Motor neuron (in vitro differentiated cells): ENCODE data around the gene CLN3. TPM values are rescaled to one million over a fixed set of nuclear protein-coding genes. Genes with fewer than 3 reads are reported as not detected.
A peak's percentile ranks its signal among the peaks of the same experiment; 100 is the strongest.
"Not testable (repeated sequence)": the region's sequence is repeated elsewhere in the genome, so short reads cannot be mapped to it uniquely, and the experiment has no call there.

ENCODE experiments used
- ATAC-seq, 8 experiments: fragments of 200-7000 bp; cut with Tn5 transposase; replicated peaks in 6 of 8; 2 replicates each; pipeline ENCODE4 v1.8.0; 2021; ENCODE audit warnings: mild to moderate bottlenecking in 8 of 8, moderate library complexity in 8 of 8
- H3K27ac ChIP-seq, 2 donors: fragments of 250-450 bp; sonication (Bioruptor Pico); 2 replicates each; pipeline ENCODE4 v1.9.0; 2021; ENCODE audit warnings: antibody characterized with exemption in 2 of 2, mild to moderate bottlenecking in 2 of 2, moderate library complexity in 1 of 2
- H3K4me1 ChIP-seq, 2 donors: fragments of 250-450 bp; sonication (Bioruptor Pico); replicated peaks in 1 of 2; 2 replicates each; pipeline ENCODE4 v1.6.1; 2021; ENCODE audit warnings: antibody characterized with exemption in 2 of 2, mild to moderate bottlenecking in 2 of 2, moderate library complexity in 1 of 2
- H3K4me3 ChIP-seq, 5 donors: fragments of 250-450 bp; sonication (Bioruptor Pico); 2 replicates each; pipeline ENCODE4 v1.9.0; 2021; ENCODE audit warnings: antibody characterized with exemption in 5 of 5, mild to moderate bottlenecking in 5 of 5, moderate library complexity in 4 of 5
- WGBS, 10 experiments: fragments of 450-650 bp; shearing (Covaris generic); methylation state at CpG; one replicate each; pipeline ENCODE4 v1.0.0; 2022; 5-methylcytosine and 5-hydroxymethylcytosine counted together
- in situ Hi-C, 9 experiments: fragments of 400-800 bp; cut with MboI; loops; one replicate each; pipeline ENCODE4 v1.15.0; 2021; ENCODE audit warnings: low sequenced_read_pairs in 9 of 9, low pct_unique_long_range_greater_than_20kb in 2 of 9; ENCODE audit not compliant: unreplicated experiment in 9 of 9
- total RNA-seq, 8 experiments: library from RNA; unstranded; fragments of 300-600 nt; gene quantifications; 2 replicates each; pipeline versions ENCODE4 v1.2.3 to v1.2.4, GENCODE V29; 2022

CLN3 gene
- total RNA-seq, 8 experiments from 2014 or later, result 3.7 to 16.7 (median 11.2) TPM

GRCh38 chr16:28504707-28505404, 13.0 kb upstream of the CLN3 start:
- 51 to 82% (median 57%) methylated on average over 1 to 5 of the region's 8 CpGs; no CpG with 5 or more reads in 3 of the 10 experiments for WGBS, 10 experiments
- Histone ChIP-seq H3K27ac (no peak overlapping the region), H3K4me1 (no peaks in the 10 kb centered on the region), H3K4me3 (no peak overlapping the region)
- in situ Hi-C loops, result no loop called here
- no peak for ATAC-seq

GRCh38 chr16:28503470-28504259, 11.8 kb upstream of the CLN3 start:
- 40 to 90% (median 80%) methylated on average over 1 to 4 of the region's 15 CpGs; no CpG with 5 or more reads in 5 of the 10 experiments for WGBS, 10 experiments
- in situ Hi-C loops, result no loop called here
- Histone ChIP-seq H3K4me1 (no peaks in the 10 kb centered on the region), H3K27ac (no peak overlapping the region), H3K4me3 (no peak overlapping the region)
- ATAC-seq, result no peak

GRCh38 chr16:28502290-28502689, 10.4 kb upstream of the CLN3 start:
- 30 to 100% (median 67%) methylated on average over 1 to 2 of the region's 2 CpGs; no CpG with 5 or more reads in 2 of the 10 experiments for WGBS, 10 experiments
- ATAC-seq, result no peak
- H3K4me3 ChIP-seq, result no peak overlapping the region
- H3K27ac ChIP-seq, result no peak overlapping the region
- in situ Hi-C loops, result no loop called here
- H3K4me1 ChIP-seq, result no peaks in the 10 kb centered on the region

- Histone ChIP-seq H3K27ac (no peak overlapping the region), H3K4me3 (no peak overlapping the region), H3K4me1 (no peaks in the 10 kb centered on the region)
- in situ Hi-C loops, result no loop called here
- WGBS, 10 experiments, result 57 to 89% (median 76%) methylated on average over 3 to 12 of the region's 19 CpGs; no CpG with 5 or more reads in 4 of the 10 experiments
- no peak for ATAC-seq
Measured at GRCh38 chr16:28501258-28502232, 9.7 kb upstream of the CLN3 start.

GRCh38 chr16:28500476-28501180, 8.8 kb upstream of the CLN3 start:
- H3K4me1 ChIP-seq, H3K27ac ChIP-seq, in situ Hi-C loops, H3K4me3 ChIP-seq: not testable (repeated sequence)
- ATAC-seq, result peak in 7 of 8 experiments; percentile 35 to 96 (median 46)
- WGBS, 10 experiments, result 37 to 100% (median 77%) methylated on average over 1 to 11 of the region's 18 CpGs; no CpG with 5 or more reads in 1 of the 10 experiments

- WGBS, 10 experiments, result 20 to 100% (median 82%) methylated on average over 1 to 3 of the region's 10 CpGs; no CpG with 5 or more reads in 7 of the 10 experiments
- in situ Hi-C loops, result no loop called here
Measured at GRCh38 chr16:28499854-28500253, 8.0 kb upstream of the CLN3 start.

GRCh38 chr16:28498666-28499381, 7.0 kb upstream of the CLN3 start:
- Histone ChIP-seq H3K4me3 (no peak overlapping the region), H3K27ac (no peak overlapping the region), H3K4me1 (no peaks in the 10 kb centered on the region)
- ATAC-seq, result no peak
- 0 to 82% (median 62%) methylated on average over 1 to 6 of the region's 15 CpGs; no CpG with 5 or more reads in 1 of the 10 experiments for WGBS, 10 experiments
- in situ Hi-C loops, result no loop called here

More at GRCh38 chr16:28499854-28500253, 8.0 kb upstream of the CLN3 start:
- Histone ChIP-seq H3K4me3 (no peak overlapping the region), H3K4me1 (no peaks in the 10 kb centered on the region), H3K27ac (no peak overlapping the region)
- no peak for ATAC-seq

GRCh38 chr16:28497861-28498599, 6.2 kb upstream of the CLN3 start:
- no peak overlapping the region for H3K27ac ChIP-seq
- H3K4me3 ChIP-seq, result no peak overlapping the region
- H3K4me1 ChIP-seq, result no peaks in the 10 kb centered on the region
- 67 to 90% (median 80%) methylated on average over 1 to 3 of the region's 33 CpGs; no CpG with 5 or more reads in 7 of the 10 experiments for WGBS, 10 experiments
- no peak for ATAC-seq
- in situ Hi-C loops, result no loop called here

GRCh38 chr16:28497386-28497785, 5.5 kb upstream of the CLN3 start:
- no peak for ATAC-seq
- Histone ChIP-seq H3K4me1 (peaks cover 0 to 2% of the 10 kb centered on the region in 2 donors), H3K27ac (no peak overlapping the region), H3K4me3 (no peak overlapping the region)
- 0 to 45% (median 0%) methylated on average over 1 to 2 of the region's 9 CpGs; no CpG with 5 or more reads in 7 of the 10 experiments for WGBS, 10 experiments
- in situ Hi-C loops, result no loop called here

- no peak for ATAC-seq
- H3K4me1 ChIP-seq, result peaks cover 0 to 3% of the 10 kb centered on the region in 2 donors
- WGBS, 10 experiments, result 62 to 80% (median 66%) methylated on average over 1 to 8 of the region's 19 CpGs; no CpG with 5 or more reads in 3 of the 10 experiments
- no peak overlapping the region for H3K27ac ChIP-seq
- H3K4me3 ChIP-seq, result no peak overlapping the region
- in situ Hi-C loops, result no loop called here
Measured at GRCh38 chr16:28496844-28497243, 5.0 kb upstream of the CLN3 start.
